Trophoblast cell (in vitro differentiated cells and primary cell): ENCODE data around the gene BMERB1.

ENCODE experiments used
- DNase-seq, 2 donors: peaks; one replicate each; pipeline ENCODE4 v3.0.0-alpha.2; 2016
- H2AFZ ChIP-seq: 2 replicates; pipeline ENCODE4 v1.6.1; 2013; ENCODE audit warnings: low read length, moderate library complexity, mild to moderate bottlenecking; ENCODE audit not compliant: insufficient read depth, poor library complexity
- H2AK5ac ChIP-seq: 2 replicates; pipeline ENCODE4 v1.6.1; 2013; ENCODE audit warnings: mild to moderate bottlenecking, low read length
- H2BK120ac ChIP-seq: 2 replicates; pipeline ENCODE4 v1.6.1; 2013; ENCODE audit warnings: low read length, mild to moderate bottlenecking, moderate library complexity; ENCODE audit not compliant: insufficient read depth, poor library complexity
- H2BK12ac ChIP-seq: 2 replicates; pipeline ENCODE4 v1.6.1; 2013; ENCODE audit warnings: mild to moderate bottlenecking, low read length, moderate library complexity
- H2BK5ac ChIP-seq: 2 replicates; pipeline ENCODE4 v1.6.1; 2013; ENCODE audit warnings: low read length, low read depth, moderate library complexity, mild to moderate bottlenecking; ENCODE audit not compliant: poor library complexity
- H3K14ac ChIP-seq: 2 replicates; pipeline ENCODE4 v1.6.1; 2013; ENCODE audit warnings: mild to moderate bottlenecking, low read length
- H3K18ac ChIP-seq: 2 replicates; pipeline ENCODE4 v1.6.1; 2013; ENCODE audit warnings: mild to moderate bottlenecking, low read length
- H3K23ac ChIP-seq: 2 replicates; pipeline ENCODE4 v1.6.1; 2013; ENCODE audit warnings: low read length
- H3K27ac ChIP-seq: 2 replicates; pipeline ENCODE4 v1.5.1; 2013; ENCODE audit warnings: low read depth, mild to moderate bottlenecking, inconsistent platforms, low read length, moderate library complexity
- H3K27me3 ChIP-seq: 2 replicates; pipeline ENCODE4 v1.6.1; 2013; ENCODE audit warnings: inconsistent platforms, mild to moderate bottlenecking, low read length, moderate library complexity; ENCODE audit not compliant: insufficient read depth
- H3K36me3 ChIP-seq, 2 experiments: 1 replicate in 1 of 2; 2 replicates in 1 of 2; pipeline ENCODE4 v1.6.1; 2013; ENCODE audit warnings: low read length in 2 of 2, mild to moderate bottlenecking in 2 of 2, moderate library complexity in 1 of 2; ENCODE audit not compliant: insufficient read depth in 2 of 2, control insufficient read depth in 1 of 2
- H3K4ac ChIP-seq: 2 replicates; pipeline ENCODE4 v1.6.1; 2013; ENCODE audit warnings: low read depth, mild to moderate bottlenecking, low read length, moderate library complexity
- H3K4me1 ChIP-seq, 2 experiments: 1 replicate in 1 of 2; 2 replicates in 1 of 2; pipeline ENCODE4 v1.6.1; 2013; ENCODE audit warnings: low read length in 2 of 2, mild to moderate bottlenecking in 2 of 2, moderate library complexity in 1 of 2; ENCODE audit not compliant: insufficient read depth in 2 of 2, control insufficient read depth in 1 of 2
- H3K4me2 ChIP-seq: 2 replicates; pipeline ENCODE4 v1.6.1; 2013; ENCODE audit warnings: inconsistent platforms, mild to moderate bottlenecking, low read length, moderate library complexity
- H3K4me3 ChIP-seq: 2 replicates; pipeline ENCODE4 v1.5.1; 2013; ENCODE audit warnings: mild to moderate bottlenecking, low read depth, low read length, inconsistent platforms
- H3K79me1 ChIP-seq: one replicate; pipeline ENCODE4 v1.6.1; 2013; ENCODE audit warnings: low read length
- H3K79me2 ChIP-seq: 2 replicates; pipeline ENCODE4 v1.6.1; 2013; ENCODE audit warnings: low read length, mild to moderate bottlenecking; ENCODE audit not compliant: control insufficient read depth, insufficient read depth, poor library complexity
- H3K9ac ChIP-seq: 2 replicates; pipeline ENCODE4 v1.6.1; 2013; ENCODE audit warnings: mild to moderate bottlenecking, low read length
- H3K9me3 ChIP-seq: 2 replicates; pipeline ENCODE4 v1.6.1; 2013; ENCODE audit warnings: low read depth, mild to moderate bottlenecking, control low read depth, inconsistent platforms, low read length; ENCODE audit not compliant: insufficient read depth
- H4K12ac ChIP-seq: 2 replicates; pipeline ENCODE4 v1.6.1; 2013; ENCODE audit warnings: low read depth, mild to moderate bottlenecking, low read length, moderate library complexity
- H4K8ac ChIP-seq: 2 replicates; pipeline ENCODE4 v1.6.1; 2013; ENCODE audit warnings: low read depth, mild to moderate bottlenecking, low read length, moderate library complexity
- H4K91ac ChIP-seq: one replicate; pipeline ENCODE4 v1.6.1; 2013; ENCODE audit warnings: low read depth, mild to moderate bottlenecking, low read length, moderate library complexity
- WGBS: extraction: QIAGEN DNeasy Blood & Tissue Kit; methylation state at CpG from one replicate; pipeline ENCODE4 v1.1.7; 2013; ENCODE audit warnings: missing lambda C conversion rate; ENCODE audit not compliant: insufficient read length, insufficient coverage; ENCODE audit errors: extremely low coverage; 5-methylcytosine and 5-hydroxymethylcytosine counted together

The BMERB1 gene

GRCh38 chr16:15444264-15444663 lies 9.9 kb downstream of the BMERB1 start:
- no peak overlapping the region for H2AFZ ChIP-seq
- H3K79me1 ChIP-seq, result no peaks in the 10 kb centered on the region
- no peak overlapping the region for H3K4ac ChIP-seq
- no peaks in the 10 kb centered on the region for H3K27me3 ChIP-seq
- H3K79me2 ChIP-seq, result no peaks in the 10 kb centered on the region
- no peak overlapping the region for H4K12ac ChIP-seq
- no peak overlapping the region for H2BK120ac ChIP-seq
- H4K8ac ChIP-seq, result no peak overlapping the region
- H3K18ac ChIP-seq, result no peak overlapping the region
- H3K9me3 ChIP-seq, result no peaks in the 10 kb centered on the region
- no peak overlapping the region for H2BK12ac ChIP-seq
- H3K4me3 ChIP-seq, result no peak overlapping the region
- no peak overlapping the region for H3K4me2 ChIP-seq
- H3K14ac ChIP-seq, result no peak overlapping the region
- no peak overlapping the region for H2BK5ac ChIP-seq
- no peak overlapping the region for H3K9ac ChIP-seq
- H2AK5ac ChIP-seq, result no peak overlapping the region
- no CpG with 5 or more reads among the region's 3 CpGs for WGBS
- H3K4me1 ChIP-seq, result no peaks in the 10 kb centered on the region
- no peak overlapping the region for H4K91ac ChIP-seq
- no peak for DNase-seq
- no peak overlapping the region for H3K27ac ChIP-seq
- no peaks in the 10 kb centered on the region for H3K36me3 ChIP-seq
- no peak overlapping the region for H3K23ac ChIP-seq

GRCh38 chr16:15445450-15445849 lies 11.1 kb downstream of the BMERB1 start:
- H4K91ac ChIP-seq, result no peak overlapping the region
- no peak overlapping the region for H3K4ac ChIP-seq
- H2BK12ac ChIP-seq, result no peak overlapping the region
- peak in 1 of 2 donors; percentile 22 for DNase-seq
- H3K27me3 ChIP-seq, result no peaks in the 10 kb centered on the region
- H4K12ac ChIP-seq, result no peak overlapping the region
- no peak overlapping the region for H3K4me3 ChIP-seq
- H2BK120ac ChIP-seq, result no peak overlapping the region
- H3K36me3 ChIP-seq, result no peaks in the 10 kb centered on the region
- H2BK5ac ChIP-seq, result no peak overlapping the region
- no peaks in the 10 kb centered on the region for H3K79me2 ChIP-seq
- H3K27ac ChIP-seq, result no peak overlapping the region
- no peak overlapping the region for H2AFZ ChIP-seq
- no peak overlapping the region for H3K9ac ChIP-seq
- H3K23ac ChIP-seq, result no peak overlapping the region
- H3K18ac ChIP-seq, result no peak overlapping the region
- H3K9me3 ChIP-seq, result no peaks in the 10 kb centered on the region
- no peaks in the 10 kb centered on the region for H3K79me1 ChIP-seq
- H2AK5ac ChIP-seq, result no peak overlapping the region
- H4K8ac ChIP-seq, result no peak overlapping the region
- H3K14ac ChIP-seq, result no peak overlapping the region
- WGBS, result no CpG with 5 or more reads among the region's 1 CpG
- no peaks in the 10 kb centered on the region for H3K4me1 ChIP-seq
- H3K4me2 ChIP-seq, result no peak overlapping the region

- WGBS, result no CpG with 5 or more reads among the region's 5 CpGs
Observed at GRCh38 chr16:15446901-15447300, 12.5 kb downstream of the BMERB1 start.

GRCh38 chr16:15450624-15451023 lies 16.2 kb downstream of the BMERB1 start:
- H2BK5ac ChIP-seq, result no peak overlapping the region
- WGBS, result no CpG with 5 or more reads among the region's 6 CpGs
- H3K9me3 ChIP-seq, result no peaks in the 10 kb centered on the region
- no peak overlapping the region for H2AFZ ChIP-seq
- no peak overlapping the region for H3K9ac ChIP-seq
- no peak overlapping the region for H3K18ac ChIP-seq
- no peak for DNase-seq
- no peaks in the 10 kb centered on the region for H3K36me3 ChIP-seq
- no peak overlapping the region for H3K4me2 ChIP-seq
- no peaks in the 10 kb centered on the region for H3K4me1 ChIP-seq
- H3K14ac ChIP-seq, result no peak overlapping the region
- no peak overlapping the region for H3K4ac ChIP-seq
- H3K79me1 ChIP-seq, result no peaks in the 10 kb centered on the region
- no peak overlapping the region for H4K12ac ChIP-seq
- no peak overlapping the region for H3K23ac ChIP-seq
- H2AK5ac ChIP-seq, result no peak overlapping the region
- no peak overlapping the region for H3K4me3 ChIP-seq
- H4K8ac ChIP-seq, result no peak overlapping the region
- no peaks in the 10 kb centered on the region for H3K27me3 ChIP-seq
- H4K91ac ChIP-seq, result no peak overlapping the region
- no peak overlapping the region for H2BK12ac ChIP-seq
- no peak overlapping the region for H2BK120ac ChIP-seq
- H3K27ac ChIP-seq, result no peak overlapping the region
- no peaks in the 10 kb centered on the region for H3K79me2 ChIP-seq

More at GRCh38 chr16:15446901-15447300, 12.5 kb downstream of the BMERB1 start:
- H3K18ac ChIP-seq, result no peak overlapping the region
- H3K36me3 ChIP-seq, result no peaks in the 10 kb centered on the region
- H2BK5ac ChIP-seq, result no peak overlapping the region
- no peak overlapping the region for H4K8ac ChIP-seq
- H2AFZ ChIP-seq, result no peak overlapping the region
- DNase-seq, result no peak
- H3K4me1 ChIP-seq, result no peaks in the 10 kb centered on the region
- no peak overlapping the region for H3K4ac ChIP-seq
- no peak overlapping the region for H2BK120ac ChIP-seq
- no peak overlapping the region for H2AK5ac ChIP-seq
- no peak overlapping the region for H3K9ac ChIP-seq
- no peaks in the 10 kb centered on the region for H3K79me2 ChIP-seq
- no peak overlapping the region for H4K12ac ChIP-seq
- H3K27ac ChIP-seq, result no peak overlapping the region
- H4K91ac ChIP-seq, result no peak overlapping the region
- no peak overlapping the region for H2BK12ac ChIP-seq
- no peak overlapping the region for H3K4me2 ChIP-seq
- no peak overlapping the region for H3K14ac ChIP-seq
- no peaks in the 10 kb centered on the region for H3K9me3 ChIP-seq
- H3K23ac ChIP-seq, result no peak overlapping the region
- no peaks in the 10 kb centered on the region for H3K27me3 ChIP-seq
- no peaks in the 10 kb centered on the region for H3K79me1 ChIP-seq
- no peak overlapping the region for H3K4me3 ChIP-seq
